ENCODE results near the gene H2BK1.

DNA sequence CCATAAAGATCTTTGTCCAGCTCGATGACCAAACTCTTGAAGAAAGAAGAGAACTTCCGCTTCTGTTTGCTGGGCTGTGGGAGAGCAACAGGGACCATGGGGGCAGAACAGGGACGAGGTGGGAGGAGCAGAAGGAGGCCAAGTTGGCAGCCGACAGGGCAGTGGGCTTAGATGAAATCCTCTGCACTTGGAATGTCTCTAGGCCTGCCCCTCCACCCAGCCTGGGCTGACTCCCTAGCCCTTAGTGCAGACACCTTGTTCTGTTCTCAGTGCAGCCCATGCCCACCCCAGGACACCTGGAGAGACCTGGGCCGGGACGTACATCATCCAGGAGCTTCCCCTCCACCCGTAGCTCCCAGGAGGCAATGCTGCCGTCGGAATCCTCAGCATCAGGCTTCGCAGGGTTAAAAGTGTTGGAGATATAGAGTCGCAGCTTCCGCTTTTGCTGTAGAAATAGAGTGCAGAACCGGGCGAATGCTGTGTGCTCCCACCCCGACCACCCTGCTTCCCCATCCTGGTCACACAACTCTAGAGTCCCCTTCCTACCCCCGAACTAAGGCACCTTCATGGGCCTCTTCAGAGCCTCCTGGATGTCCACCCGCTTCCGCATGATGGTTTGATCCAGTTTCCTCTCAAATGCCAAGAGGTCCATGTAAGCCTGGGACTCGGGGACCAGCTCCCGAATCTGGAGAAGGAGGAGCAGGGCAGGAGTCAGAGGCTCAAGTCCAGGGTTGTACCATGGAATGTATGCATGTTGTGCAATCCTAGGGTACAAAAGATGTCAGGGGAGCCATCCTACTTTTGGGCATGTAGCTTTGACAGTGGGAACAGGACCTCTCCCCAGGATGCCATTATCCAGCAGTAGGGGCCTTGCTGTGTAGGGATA is 32.1 kb upstream of the H2BK1 start:
- no peak for TF ChIP-seq CTCF (IDR thresholded peaks at IDR 0.05 in 8 of 11, conservative IDR thresholded peaks at IDR 0.05 in 3 of 11)
- no peak for TF ChIP-seq POLR2A (IDR thresholded peaks at IDR 0.05)

Data from spleen (tissue), 7 donors.